ENCODE data around the gene BHMT. TPM values are rescaled to one million over a fixed set of nuclear protein-coding genes. Genes with fewer than 3 reads are reported as not detected.
A peak's percentile ranks its signal among the peaks of the same experiment; 100 is the strongest.

Gene BHMT
- total RNA-seq, 1 donor from 2014 or later: not detected

DNA sequence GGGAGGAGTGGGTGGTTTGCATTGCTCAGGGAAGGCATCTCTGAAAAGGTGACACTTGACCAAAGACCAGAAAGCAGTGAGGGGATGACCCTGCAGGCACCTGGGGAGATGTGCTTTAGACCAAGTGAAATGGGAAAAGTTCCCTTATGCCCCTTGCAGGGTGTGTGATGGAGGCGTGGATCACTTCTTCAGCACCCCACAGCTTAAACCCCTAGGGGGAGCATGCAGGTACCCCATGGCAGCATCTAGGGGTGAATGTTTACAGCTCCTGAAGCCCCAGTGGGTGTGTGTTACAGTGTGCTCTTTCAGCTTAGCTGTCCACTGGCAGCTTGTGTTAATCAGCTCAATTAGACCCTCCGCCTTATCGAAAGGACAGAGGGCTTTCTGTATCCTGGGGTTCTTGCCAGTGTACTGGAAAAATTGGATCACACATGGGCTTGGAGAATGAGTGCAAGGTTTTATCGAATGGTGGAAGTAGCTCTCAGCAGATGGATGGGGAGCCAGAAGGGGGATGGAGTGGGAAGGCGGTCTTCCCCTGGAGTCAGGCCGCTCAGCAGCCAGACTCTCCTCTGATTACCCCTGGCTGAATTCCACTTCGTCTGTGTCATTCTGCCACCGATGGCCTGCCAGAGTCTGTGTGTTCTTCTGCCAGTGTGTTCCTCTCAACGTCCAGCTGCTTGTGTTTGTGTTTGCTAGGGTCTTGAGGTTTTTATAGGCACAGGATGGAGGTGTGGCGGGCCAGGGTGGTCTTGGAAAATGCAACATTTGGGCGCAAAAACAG, 35.8 kb upstream of the BHMT start:
- H3K9me3 ChIP-seq (replicated peaks): peaks cover 12% of the 10 kb centered on the region
- DNase-seq: peak; percentile 16
- H3K36me3 ChIP-seq: no peaks in the 10 kb centered on the region
- intact Hi-C loops (cut with micrococcal nuclease): no loop called here
- peak overlapping the region; percentile 44 for H3K27ac ChIP-seq (replicated peaks)
- H3K4me1 ChIP-seq: peaks cover 10% of the 10 kb centered on the region
- no peaks in the 10 kb centered on the region for H3K27me3 ChIP-seq (ENCODE audit: low read depth)
- TF ChIP-seq, protein P1, sequence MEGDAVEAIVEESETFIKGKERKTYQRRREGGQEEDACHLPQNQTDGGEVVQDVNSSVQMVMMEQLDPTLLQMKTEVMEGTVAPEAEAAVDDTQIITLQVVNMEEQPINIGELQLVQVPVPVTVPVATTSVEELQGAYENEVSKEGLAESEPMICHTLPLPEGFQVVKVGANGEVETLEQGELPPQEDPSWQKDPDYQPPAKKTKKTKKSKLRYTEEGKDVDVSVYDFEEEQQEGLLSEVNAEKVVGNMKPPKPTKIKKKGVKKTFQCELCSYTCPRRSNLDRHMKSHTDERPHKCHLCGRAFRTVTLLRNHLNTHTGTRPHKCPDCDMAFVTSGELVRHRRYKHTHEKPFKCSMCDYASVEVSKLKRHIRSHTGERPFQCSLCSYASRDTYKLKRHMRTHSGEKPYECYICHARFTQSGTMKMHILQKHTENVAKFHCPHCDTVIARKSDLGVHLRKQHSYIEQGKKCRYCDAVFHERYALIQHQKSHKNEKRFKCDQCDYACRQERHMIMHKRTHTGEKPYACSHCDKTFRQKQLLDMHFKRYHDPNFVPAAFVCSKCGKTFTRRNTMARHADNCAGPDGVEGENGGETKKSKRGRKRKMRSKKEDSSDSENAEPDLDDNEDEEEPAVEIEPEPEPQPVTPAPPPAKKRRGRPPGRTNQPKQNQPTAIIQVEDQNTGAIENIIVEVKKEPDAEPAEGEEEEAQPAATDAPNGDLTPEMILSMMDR (IDR thresholded peaks at IDR 0.05; ENCODE audit: borderline replicate concordance): no peak
- no peak overlapping the region for H3K4me3 ChIP-seq

DNA sequence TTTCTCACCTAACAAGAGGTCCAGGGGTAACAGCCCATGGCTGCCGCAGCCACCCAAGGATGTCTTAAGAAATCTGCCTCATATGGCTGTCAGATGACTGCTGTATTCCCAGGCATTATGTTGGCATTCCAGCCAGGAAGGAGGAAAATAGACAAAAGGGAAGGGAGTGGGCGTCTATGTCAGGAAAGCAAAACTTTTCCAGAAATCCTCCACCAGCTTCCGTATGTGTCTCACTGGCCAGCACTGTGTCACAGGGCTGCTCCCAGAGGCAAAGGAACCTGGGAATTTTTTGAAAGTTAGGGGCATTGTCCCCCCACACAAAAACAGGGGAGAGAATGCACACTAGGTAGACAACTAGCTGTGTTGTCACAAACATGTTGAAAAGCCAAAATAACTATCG, 34.8 kb upstream of the BHMT start:
- intact Hi-C loops (cut with micrococcal nuclease): no loop called here
- H3K27ac ChIP-seq (replicated peaks): no peak overlapping the region

DNA sequence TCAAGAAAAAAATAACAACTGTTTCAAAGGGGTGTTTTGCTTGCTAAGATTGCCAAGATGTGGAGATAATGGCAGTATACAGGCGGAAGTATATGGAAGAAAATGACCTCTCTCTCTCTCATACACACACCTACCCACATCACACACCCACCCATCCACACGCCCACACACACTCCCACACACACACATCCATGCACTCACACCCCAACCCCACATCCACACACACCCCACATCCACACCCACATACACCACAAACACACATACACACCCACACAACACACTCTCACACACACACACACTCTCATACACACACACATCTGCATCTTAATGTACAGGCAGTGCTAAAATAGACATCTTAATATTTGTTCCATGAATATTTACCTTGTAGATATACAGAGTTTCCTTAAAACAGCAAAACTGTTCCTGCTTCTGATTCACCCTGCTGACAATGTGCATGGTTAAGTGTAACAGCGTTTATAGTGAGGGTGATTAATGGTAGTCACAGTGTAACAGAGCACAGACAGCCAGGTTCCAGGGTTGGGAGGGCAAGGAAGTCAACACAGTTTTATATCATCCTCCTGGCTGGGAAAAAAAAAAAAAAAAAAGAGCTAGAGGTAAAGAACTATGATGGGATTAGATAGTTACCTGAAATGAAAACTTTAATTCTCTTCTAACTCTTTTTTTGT, 33.8 kb upstream of the BHMT start:
- H3K36me3 ChIP-seq: no peaks in the 10 kb centered on the region
- DNase-seq: no peak
- TF ChIP-seq, protein P1 (IDR thresholded peaks at IDR 0.05; ENCODE audit: borderline replicate concordance): no peak
- intact Hi-C loops (cut with micrococcal nuclease): no loop called here
- H3K9me3 ChIP-seq (replicated peaks): peaks cover 12% of the 10 kb centered on the region
- H3K4me1 ChIP-seq: peaks cover 10% of the 10 kb centered on the region
- no peak overlapping the region for H3K27ac ChIP-seq (replicated peaks)
- H3K4me3 ChIP-seq: no peak overlapping the region
- no peaks in the 10 kb centered on the region for H3K27me3 ChIP-seq (ENCODE audit: low read depth)

More for the DNA sequence above, 34.8 kb upstream of the BHMT start:
- peaks cover 12% of the 10 kb centered on the region for H3K9me3 ChIP-seq (replicated peaks)
- H3K27me3 ChIP-seq (ENCODE audit: low read depth): no peaks in the 10 kb centered on the region
- H3K4me1 ChIP-seq: peaks cover 10% of the 10 kb centered on the region
- no peak for DNase-seq
- no peaks in the 10 kb centered on the region for H3K36me3 ChIP-seq
- TF ChIP-seq, protein P1 (IDR thresholded peaks at IDR 0.05; ENCODE audit: borderline replicate concordance): no peak
- no peak overlapping the region for H3K4me3 ChIP-seq

DNA sequence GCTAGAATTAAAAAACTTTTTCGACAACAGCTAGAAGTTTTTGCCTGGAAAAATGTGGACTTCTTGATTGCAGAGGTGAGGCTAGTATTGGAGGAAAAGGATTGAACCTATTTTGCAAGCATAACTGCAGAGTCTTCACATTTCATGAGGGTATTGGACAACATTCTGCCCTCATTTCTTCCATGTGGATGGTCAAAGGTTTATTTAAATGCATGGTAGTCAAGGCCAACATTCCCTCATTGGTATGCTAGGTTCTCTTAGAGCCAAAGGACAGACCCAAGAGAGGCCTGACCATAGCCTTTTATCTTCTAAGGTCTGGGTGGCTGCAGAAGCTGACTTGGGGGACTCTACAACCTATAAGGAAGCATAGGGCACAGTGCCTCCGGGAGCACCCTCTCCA, 30.8 kb upstream of the BHMT start:
- no peaks in the 10 kb centered on the region for H3K36me3 ChIP-seq
- H3K4me1 ChIP-seq: peaks cover 10% of the 10 kb centered on the region
- H3K4me3 ChIP-seq: no peak overlapping the region
- no peak for DNase-seq
- intact Hi-C loops (cut with micrococcal nuclease): no loop called here
- TF ChIP-seq, protein P1 (IDR thresholded peaks at IDR 0.05; ENCODE audit: borderline replicate concordance): no peak
- H3K27me3 ChIP-seq (ENCODE audit: low read depth): no peaks in the 10 kb centered on the region
- H3K27ac ChIP-seq (replicated peaks): no peak overlapping the region
- H3K9me3 ChIP-seq (replicated peaks): no peaks in the 10 kb centered on the region

DNA sequence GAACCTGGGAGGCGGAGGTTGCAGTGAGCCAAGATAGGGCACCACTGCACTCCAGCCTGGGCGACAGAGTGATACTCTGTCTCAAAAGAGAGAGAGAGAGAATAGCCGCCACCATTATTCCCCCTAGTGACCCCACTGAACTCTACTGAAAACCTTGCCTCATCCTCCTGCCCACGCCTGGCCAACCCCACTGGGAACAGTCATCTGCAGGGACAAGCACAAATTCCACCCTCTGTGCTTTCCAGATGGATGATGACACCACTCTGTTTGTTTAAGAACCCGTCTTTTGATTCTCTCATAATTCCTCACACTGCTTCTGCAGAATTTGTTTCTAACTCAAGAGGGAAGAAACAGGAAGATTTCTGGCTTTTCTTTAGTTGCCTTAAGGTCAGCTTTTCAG, 29.8 kb upstream of the BHMT start:
- Histone ChIP-seq H3K4me1 (peaks cover 3% of the 10 kb centered on the region), H3K27me3 (ENCODE audit: low read depth) (no peaks in the 10 kb centered on the region), H3K36me3 (no peaks in the 10 kb centered on the region), H3K27ac (replicated peaks) (no peak overlapping the region), H3K4me3 (no peak overlapping the region), H3K9me3 (replicated peaks) (no peaks in the 10 kb centered on the region)
- no peak for DNase-seq
- TF ChIP-seq, protein P1 (IDR thresholded peaks at IDR 0.05; ENCODE audit: borderline replicate concordance): no peak
- intact Hi-C loops (cut with micrococcal nuclease): no loop called here
